GM19452 (cell line): ENCODE measurements around the gene KLHL10.

Experiments used
- ATAC-seq: cut with Tn5 transposase; IDR thresholded peaks from one replicate; pipeline ENCODE4 v1.9.1; 2021; ENCODE audit not compliant: unreplicated experiment

The KLHL10 gene

DNA sequence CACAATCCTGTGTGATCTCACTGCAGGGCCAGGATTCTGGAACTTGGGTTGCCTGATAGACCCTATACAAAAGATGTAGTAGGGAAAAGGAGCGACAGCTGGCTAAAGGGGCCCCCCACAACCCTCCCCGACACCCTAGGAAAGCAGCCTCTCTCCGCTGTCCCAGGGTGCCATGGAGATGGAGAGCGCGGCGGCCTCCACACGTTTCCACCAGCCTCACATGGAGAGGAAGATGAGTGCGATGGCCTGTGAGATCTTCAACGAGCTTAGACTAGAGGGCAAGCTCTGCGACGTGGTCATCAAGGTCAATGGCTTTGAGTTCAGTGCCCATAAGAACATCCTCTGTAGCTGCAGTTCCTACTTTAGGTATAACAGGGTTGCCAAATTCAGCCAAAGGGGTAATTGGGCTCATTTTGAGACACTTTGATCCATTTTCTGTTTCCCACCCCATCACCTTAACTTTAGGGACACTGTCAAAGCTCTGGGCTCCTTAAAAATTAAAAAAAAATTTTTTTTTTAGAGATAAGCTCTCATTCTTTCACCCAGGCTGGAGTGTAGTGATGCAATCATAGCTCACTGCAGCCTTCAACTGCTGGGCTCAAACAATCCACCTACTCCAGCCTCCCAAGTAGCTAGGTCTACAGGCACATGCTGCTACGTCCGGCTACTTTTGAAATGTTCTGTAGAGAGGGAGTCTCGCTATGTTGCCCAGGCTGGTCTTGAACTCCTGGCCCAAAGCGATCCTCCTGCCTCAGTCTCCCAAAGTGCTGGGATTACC, at the start of gene KLHL10:
KLHL10 (plus strand) TSS at position 65 of the 778 bp plus-strand sequence; CDS start at position 173, 108 bp downstream.
- ATAC-seq: no peak

DNA sequence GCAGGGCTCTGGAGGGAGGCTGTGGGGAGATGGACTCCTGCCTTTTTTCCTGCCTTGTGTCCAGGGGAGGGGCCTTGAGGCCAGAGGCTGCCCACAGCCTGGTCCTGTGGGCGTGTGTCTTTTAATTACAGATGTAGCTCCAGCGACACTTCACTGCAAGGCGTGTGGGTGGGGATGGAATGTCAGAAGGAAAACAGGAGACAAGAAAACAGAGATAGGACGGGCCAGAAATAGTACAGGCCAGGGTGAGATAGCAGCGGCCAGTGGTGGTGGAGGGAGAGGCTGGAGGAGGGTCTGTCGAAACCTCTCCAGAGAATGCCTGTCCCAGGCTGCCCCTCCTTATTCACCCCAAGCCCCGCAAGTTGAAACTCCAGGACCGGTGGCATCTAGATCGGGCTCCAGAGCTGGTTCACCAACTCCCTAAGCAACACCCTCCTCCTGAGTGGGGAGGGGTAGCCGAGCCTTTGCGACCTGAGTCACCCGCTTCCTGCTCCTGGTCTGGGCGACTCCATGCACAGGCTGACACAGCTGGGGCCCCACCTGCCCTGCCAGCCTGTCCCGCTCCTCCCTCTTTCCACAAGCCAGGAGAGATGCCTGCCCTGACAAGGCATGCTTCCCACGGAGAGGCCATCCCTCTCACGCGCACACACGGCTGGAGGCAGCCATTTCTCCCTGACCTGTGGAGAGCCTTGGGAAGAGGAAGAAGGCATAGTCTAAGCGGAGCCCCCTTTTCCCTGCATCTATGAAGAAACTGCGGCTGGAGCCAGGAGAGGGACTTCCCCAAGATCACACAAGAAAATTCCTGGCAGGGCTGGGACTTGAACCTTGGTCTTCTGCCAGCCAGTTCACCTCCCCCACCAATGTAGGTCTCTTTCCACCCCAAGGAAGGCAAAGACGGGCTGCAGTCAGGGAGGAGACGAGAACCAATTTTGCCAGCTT, 44.5 kb upstream of the KLHL10 start:
- no peak for ATAC-seq

DNA sequence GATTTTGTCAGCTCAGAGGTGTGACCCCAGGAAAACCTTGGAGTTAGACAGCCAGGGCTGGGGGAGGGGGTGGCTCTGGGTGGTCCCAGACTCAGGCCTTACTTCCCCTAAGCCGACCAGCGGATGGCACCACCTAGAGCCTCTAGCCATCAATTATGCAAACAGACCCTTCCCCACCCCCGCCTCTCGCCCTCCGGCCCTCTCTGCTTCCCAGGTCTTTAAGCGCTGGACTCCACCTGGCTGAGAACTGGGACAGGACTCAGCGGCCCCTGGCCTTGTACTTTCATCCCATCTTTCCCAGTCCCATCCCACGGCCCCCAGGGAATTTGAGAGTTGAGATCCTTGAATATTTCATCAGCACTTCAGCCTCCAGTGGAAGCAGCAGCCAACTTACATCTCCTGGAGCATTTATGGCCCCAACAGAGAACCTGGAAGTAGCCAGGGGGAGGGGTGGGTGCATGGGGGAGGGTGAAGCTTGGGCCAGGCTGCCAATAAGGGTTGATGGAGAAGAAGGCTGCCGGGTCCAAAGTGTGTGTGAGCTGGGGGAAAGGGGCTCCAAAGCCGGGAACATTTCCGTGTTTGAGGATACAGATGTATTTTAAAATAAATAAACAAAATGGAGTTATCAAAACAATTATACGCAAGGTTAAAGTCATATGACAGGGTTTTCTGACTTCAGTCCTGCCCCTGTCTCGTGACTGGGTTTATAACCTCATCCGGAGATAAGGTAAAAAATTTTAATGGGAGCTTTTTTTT, 43.7 kb upstream of the KLHL10 start:
- ATAC-seq: no peak

DNA sequence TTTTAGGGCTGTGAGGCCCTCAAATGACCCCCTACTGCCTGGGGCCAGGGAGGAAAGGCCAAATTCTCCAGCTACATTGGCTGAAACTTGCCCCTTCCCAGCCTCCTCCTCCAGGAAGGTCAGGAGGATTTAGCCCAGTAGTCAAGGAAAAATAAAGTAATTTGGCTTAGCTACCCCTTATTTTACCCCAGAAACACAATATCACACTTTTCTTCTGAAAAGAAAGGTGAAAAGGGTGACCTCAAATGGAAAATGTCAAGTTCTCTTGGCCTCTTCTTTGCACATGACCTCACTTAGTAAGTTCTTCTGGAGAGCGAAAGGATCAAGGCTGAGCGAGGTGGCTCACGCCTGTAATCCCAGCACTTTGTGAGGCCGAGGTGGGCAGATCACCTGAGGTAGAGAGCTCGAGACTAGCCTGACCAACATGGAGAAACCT, 43.1 kb upstream of the KLHL10 start:
- ATAC-seq: no peak

DNA sequence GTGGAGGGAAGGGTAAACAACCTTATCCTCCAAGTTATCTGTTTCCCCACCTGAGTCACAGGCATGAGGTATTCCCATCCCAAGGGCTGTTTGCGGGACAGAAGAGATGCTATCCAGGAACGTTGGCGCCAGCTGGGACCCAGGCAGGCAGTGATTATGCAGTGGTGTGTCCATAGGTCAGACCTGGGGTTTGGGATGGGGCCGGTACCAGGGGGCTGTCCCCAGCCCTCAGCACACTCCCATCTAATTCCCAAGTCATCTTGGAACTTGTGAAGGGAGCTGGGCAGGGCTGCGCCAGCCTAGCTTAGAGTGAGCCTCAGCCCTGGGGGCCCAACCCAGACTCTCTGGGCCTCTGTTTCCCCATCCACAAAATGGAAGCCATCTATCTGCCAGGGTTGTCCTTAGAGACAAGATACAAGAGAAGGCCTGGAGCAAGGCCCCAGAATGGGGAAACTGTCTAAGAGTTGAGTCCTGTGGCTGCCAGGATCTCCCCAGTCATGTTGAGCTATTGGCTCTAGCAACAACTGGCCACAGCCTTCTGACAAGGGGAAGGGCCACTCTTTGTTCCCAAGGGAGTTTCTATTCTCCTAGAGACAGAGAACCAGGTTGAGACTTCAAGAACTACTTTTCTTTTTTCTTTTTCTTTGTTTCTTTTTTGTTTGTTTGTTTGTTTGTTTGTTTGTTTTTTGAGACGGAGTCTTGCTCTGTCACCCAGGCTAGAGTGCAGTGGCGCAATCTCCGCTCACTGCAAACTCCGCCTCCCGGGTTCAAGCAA, 41.3 kb upstream of the KLHL10 start:
- no peak for ATAC-seq

DNA sequence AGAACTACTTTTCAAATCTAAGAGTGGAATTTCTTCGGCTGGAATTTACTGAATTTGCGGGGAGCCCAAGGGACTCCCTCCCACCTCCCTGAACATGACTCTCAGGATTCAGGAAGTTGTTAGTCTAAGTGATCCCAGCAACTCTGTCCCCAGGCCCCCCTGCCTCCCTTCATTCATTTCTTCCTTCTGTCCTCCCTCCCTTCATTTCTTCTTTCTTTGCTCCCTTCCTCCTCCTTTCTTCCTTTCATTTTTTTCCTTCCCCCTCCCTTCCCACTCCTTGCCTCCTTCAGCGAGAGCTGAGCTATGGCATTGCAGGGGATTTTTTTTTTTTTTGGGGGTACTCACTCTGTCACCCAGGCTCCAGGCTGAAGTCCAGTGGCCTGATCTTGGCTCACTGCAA, 40.2 kb upstream of the KLHL10 start:
- ATAC-seq: no peak

DNA sequence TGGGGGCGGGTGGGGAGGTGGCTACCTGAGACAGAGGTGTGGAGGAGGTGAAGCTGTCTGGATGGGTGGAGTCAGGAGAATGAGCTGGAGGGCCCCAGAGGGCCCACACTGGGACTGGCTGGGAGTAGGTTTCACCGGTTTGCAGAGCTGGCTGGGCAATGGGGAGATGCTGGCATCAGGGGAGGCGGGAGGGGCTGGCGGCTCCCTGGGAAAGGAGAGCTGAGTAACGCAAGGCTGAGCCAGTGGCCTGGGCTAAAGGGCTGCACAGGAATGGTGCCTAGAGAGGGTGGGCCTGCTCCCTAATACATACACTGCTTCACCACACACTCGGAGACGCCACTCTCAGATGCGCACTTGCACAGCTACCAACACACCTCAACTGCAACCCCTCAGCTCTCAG, 38.3 kb upstream of the KLHL10 start:
- ATAC-seq: no peak

DNA sequence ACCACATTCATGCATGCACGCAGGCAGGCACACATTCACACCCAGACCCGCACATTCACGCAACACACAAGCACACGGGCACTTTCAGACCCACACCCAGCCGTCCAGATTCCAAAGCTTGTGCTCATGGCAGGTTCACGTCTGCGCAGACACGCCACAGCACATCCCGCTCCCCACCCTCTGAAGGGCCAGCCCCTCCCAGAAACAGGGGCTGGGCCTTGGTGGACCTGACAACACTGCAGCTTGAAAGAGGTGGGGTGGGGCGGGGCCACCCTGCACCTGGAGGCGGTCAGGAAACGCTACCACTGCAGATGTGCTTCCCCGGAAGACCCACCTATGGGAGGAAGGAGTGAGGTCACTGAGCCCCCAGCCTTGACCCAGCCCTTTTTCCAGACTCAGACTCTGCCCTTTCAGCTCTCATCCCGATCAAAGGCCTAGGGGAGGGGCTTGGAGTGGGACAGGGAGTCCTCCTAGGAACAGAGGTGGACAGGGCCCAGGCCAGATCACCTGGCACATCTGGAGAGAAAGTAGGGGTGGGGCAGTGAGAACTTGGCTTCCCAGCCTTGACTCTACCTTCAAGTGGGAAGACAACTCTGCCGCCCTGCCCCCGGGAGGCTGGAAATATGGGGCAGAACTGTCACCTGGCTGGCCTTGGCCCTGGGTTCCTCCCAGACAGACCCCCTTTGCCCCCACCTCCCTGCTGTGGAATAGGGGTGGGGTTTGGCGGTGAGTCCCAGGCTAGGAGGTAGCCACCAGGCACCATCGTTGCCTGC, 36.8 kb upstream of the KLHL10 start:
- ATAC-seq: no peak

DNA sequence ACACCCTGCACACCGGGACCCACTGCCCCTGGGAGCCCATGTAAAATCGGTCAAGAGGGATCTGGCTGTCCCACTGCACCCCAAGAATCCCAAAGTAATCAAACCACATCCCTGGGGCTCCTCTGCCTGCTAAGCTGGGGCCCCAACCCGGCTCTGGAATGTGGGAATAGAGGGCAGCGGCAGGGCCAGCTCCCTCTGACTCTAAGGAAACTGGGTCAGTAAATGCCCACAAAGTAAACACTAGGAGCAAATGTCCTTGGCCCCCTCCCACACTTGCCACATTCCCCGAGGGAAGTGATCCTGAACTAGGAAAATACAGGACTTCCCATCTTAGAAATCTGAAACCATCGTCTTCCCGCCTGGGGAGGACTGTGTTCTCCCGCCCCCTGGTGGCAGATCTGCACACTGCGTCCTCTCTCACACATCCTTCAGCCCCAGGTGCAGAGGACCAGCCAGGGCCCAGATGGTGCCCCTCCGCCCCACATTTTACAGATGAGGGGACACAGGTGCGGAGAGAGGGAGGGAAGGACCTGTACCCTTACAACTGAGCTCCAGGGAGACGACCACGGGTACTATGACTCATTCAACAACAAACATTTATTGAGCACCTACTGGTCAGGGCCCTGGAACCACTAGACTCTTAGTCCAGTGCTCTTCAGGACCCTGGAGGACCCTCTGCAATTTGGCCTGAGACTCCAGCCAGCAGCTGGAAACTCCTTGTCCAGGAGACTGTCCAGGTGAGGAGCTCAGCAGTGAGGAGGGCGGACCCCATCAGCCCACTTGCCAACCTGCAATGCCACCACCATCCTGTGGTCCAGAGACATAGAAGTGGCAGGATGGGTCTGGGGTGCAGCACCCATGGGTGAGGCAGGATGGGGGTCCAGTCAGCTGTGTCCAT, 36.0 kb upstream of the KLHL10 start:
- ATAC-seq: no peak

DNA sequence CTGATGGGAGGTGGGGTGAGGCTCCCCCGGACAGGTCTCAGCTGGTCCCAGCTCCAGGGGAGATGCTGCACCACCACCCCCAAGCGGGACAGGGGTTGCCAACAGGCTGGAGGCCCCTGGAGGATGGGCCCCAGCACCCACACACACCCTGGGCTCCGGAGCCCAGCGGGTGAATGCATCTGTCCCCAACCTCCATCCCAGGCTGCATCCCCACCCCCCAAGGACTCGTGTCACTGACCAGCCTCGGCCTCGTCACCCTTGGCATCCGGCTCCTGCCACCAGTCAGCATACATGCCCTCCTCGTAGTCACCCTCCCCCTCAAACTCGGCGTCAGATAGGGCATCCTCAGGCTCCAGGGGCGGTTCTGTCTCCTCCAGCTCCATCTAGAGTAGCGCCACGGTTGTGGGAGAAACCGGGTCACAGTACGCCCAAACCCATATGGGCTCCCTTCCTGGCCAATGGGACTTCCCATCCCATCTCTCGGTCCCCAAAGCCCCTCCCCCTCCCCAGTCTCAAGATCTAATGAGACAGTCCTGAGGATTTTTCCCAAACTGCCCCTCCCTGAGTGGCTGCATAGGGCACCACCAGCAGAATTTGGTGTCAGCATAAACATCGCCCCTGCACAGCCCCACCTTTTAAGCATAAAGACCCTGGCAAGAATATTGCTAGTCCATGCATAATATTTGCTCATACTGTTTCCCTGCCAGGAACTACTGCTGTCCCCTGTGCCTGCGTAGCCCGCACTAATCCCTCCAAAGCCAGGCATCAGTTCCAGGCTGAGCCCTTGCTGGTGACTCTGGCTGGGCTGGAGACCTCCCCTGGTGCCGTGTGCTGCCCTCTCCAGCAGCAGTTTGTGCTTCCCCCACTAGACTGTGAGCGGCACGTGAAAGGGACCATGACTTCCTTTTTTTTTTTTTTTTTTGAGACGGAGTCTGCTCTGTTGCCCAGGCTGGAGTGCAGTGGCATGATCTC, 34.3 kb upstream of the KLHL10 start:
- no peak for ATAC-seq

DNA sequence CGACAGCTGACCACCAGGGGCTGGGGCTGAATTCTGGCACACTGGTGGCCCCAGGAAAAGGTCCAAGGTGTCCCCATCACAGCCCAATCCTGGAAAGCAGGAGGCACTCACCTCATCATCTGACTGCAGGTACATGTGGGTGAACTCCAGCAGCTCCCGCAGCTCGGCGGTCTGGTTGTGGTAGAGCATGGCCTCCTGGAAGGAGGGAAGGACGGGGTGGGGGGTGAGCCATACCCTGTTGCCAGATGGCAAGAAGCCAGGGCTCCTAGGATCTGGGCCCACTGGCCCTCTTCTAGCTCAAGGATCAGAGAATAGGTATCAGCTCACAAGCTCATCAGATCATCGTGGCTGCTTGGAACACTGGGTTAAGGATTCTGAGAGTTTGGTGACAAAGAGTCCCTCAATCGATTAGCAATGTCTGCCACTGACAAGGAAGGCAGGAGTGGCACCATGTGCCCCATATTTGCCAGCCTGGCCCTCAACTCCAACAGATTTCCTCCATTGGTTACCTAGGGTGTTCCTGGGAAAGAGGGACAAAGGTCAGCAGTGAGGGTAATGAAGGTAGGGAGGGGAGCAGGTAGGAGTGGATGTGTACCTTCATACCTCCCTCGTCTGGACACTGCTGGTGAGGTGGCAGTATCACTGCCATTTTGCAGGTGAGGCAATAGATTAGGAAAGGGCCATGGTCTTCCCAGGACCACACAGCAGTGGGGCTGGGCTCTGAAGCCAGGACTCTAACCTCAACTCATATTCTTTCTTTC, 30.8 kb upstream of the KLHL10 start:
- no peak for ATAC-seq

DNA sequence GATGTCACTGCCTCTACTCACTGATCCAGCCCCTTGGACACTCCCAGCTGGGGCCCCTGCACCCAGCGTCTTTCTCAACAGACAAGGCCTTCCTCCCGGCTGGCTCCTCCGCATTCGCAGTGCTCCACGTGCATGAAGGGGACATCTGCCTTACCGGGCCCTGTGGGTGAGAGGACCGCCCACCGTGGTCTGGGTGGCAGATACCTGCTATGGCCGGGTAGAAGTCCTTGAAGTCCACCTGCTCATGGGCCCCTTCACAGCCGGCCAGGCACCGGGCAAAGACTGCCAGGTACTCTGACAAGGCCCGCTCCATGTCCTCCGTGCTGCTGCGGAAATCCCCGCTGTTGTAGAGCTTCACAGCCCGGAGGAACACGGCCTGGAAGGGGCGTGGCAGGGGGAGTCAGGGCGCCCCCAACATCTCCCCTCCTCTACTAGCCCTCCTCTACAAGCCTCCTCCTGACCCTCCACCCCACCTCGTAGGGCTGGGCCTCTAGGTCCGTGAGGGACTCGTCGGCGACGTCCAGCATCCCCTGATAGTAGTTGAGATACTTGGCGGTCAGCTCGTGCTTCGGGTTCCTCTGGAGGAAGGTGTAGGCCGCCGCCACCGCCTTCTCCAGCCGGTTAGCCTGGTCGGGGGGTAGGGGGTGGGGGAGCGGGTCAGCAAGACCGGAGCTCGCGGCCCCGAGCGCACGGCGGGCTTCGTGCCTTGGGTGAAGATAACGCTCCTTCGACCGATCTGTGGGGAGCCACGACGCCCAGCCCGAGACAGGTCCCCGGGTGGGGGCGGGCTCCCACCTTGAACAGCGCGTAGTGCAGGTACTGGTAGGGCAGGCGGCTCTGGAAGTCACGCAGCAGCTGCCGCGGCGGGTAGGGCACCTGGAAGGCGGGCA, 26.7 kb upstream of the KLHL10 start:
- peak; percentile 19 for ATAC-seq

DNA sequence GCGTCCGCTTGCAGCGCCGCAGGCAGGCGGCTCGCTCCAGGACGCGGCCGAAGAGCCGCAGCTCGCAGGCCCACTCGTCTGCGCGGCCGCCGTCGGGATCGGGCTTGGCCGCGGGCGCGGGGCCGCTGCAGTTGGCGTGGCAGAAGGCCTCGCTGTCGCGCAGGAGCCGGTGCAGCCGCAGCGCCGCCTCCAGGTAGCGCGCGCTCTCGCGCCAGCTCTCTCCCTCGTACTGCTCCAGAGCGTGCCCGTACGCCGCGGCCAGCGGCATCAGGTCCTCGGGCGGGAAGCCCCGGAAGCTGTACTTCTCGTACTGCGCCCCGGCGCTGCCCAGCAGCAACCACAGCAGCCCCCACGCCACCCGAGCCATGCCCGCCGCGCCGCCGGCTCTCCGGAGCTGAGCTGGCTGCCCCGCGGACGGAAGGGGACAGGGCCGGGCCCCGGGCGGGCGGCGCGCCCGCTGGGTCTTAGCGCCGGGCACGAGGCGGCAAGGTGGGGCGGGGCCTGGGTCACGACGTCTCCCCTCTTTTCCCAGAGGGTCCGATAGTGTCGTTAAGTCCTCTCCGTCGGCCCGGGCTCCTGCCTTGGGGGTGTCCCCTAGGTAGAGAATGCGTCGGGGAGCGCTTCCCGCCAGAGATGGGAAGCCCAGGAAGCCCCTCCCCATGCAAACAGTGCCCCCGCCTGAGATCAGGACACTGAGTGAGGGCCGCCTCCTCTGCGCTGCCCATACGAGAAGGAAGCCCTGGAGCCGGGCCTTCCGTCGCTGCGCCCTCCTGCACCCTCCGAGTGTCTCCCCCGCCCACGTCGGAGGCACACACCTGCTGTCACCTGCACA, 25.9 kb upstream of the KLHL10 start, which contains the start of gene P3H4:
P3H4 (minus strand) TSS at position 401 of the 832 bp plus-strand sequence; CDS start at position 367, 34 bp downstream.
- peak; percentile 77 for ATAC-seq

DNA sequence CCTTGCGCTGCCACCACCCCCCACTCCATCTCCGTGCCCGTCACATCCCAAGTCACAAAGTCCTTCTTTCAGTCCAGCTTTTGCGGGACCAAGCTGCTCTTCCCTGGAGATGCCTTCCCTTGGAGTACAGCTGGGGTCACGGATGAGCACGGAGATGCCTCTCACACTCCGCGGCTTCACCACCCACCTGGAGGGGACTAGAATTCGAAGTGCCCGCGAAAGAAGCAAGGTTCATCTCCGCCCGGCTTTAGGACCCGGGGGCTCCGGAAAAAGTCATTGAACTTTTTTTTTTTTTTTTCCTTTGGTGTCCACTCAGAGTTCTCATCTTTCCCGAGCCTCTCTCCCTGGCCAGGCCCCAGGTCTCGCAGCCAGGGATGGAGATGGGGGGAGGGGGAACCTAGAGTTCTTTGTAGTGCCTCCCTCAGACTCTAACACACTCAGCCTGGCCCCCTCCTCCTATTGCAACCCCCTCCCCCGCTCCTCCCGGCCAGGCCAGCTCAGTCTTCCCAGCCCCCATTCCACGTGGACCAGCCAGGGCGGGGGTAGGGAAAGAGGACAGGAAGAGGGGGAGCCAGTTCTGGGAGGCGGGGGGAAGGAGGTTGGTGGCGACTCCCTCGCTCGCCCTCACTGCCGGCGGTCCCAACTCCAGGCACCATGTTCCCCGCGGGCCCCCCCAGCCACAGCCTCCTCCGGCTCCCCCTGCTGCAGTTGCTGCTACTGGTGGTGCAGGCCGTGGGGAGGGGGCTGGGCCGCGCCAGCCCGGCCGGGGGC, 25.1 kb upstream of the KLHL10 start, which contains the start of gene FKBP10:
FKBP10 (plus strand) TSS at position 624 of the 771 bp plus-strand sequence; CDS start at position 655, 31 bp downstream.
- ATAC-seq: no peak
